Measurements from ENCODE around the gene VAPB.
"Not testable (repeated sequence)": the region's sequence is repeated elsewhere in the genome, so short reads cannot be mapped to it uniquely, and the experiment has no call there.

VAPB gene, protein sequence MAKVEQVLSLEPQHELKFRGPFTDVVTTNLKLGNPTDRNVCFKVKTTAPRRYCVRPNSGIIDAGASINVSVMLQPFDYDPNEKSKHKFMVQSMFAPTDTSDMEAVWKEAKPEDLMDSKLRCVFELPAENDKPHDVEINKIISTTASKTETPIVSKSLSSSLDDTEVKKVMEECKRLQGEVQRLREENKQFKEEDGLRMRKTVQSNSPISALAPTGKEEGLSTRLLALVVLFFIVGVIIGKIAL

DNA sequence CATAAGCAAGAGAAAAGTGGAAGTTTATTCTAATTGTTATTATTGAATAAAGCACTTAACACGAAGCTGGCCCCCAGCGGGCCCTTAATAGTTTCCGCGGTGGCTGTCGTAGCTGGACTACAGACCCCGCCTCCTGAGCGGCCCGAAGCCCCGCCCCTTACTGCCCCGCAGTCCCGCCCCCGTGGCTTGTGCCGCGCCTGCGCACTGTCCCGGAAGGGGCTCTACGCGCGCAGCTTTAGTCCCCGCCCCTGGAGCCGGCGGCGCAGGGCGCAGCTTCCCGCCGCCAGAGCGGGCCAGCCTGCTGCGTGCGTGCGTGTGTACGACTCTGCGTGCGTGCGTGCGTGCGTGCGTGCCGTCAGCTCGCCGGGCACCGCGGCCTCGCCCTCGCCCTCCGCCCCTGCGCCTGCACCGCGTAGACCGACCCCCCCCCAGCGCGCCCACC is at the start of gene VAPB:
VAPB (plus strand) TSS at position 348 of the 442 bp plus-strand sequence. CDS start 231 bp downstream, outside the sequence.
- DNase-seq: peak; percentile 97

DNA sequence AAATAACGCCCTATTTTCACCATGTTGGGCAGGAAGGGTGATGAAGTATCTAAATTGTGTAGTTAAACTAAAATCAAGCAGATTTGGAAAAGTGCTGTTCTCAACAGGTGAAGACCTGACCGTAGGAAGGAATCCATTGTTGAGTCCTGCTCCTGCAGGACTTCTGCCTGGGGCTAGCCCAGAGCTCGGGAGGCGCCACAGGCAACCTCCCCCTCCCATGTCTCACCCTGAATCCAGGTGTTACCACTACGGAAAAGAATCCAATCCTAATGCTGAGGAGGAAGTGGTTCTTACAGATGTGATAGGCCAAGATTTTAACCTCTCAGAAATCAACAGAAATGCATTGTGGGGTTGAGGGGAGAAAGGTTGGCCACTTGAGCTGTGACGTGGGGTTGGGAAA is 49.3 kb upstream of the VAPB start:
- no peak for DNase-seq

DNA sequence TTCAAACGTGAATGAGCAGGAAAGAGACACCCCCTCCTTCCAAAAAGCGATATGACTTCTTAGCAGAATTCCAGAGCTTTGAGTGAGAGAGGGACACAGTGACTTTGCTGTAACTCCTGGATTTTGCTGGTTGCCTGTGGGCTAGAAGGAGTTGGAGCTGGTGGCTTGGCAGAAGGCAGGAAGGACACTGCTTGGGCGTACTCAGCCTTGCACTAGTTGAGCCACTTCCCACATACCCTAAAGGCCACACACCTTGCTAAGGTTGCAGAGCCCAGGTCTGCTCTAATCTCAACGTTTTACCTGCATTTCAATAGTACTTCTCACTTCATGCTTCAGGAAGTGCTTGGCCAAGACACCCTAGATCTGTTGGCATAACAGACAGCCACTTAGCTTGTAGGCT is 48.9 kb upstream of the VAPB start:
- DNase-seq: no peak

DNA sequence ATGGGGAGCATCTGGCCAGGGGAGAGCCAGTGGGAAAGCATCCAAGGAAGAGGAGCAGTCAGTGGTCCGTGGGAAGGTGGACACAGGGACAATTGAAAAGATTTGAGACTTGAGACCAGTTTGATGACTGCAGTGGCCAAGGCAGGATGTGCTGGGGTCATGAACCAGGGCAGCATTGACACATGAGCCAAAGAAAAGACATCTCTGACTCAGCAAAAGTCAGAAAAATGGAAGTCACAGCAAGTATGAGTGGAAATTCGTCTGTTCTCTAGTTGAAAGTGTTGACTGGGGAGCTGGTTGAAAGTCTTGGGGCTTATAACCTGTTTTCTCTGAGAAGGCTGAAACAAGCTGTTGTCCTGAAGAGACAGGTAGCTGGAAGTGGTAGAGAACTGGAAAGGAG is 48.2 kb upstream of the VAPB start:
- DNase-seq: no peak

DNA sequence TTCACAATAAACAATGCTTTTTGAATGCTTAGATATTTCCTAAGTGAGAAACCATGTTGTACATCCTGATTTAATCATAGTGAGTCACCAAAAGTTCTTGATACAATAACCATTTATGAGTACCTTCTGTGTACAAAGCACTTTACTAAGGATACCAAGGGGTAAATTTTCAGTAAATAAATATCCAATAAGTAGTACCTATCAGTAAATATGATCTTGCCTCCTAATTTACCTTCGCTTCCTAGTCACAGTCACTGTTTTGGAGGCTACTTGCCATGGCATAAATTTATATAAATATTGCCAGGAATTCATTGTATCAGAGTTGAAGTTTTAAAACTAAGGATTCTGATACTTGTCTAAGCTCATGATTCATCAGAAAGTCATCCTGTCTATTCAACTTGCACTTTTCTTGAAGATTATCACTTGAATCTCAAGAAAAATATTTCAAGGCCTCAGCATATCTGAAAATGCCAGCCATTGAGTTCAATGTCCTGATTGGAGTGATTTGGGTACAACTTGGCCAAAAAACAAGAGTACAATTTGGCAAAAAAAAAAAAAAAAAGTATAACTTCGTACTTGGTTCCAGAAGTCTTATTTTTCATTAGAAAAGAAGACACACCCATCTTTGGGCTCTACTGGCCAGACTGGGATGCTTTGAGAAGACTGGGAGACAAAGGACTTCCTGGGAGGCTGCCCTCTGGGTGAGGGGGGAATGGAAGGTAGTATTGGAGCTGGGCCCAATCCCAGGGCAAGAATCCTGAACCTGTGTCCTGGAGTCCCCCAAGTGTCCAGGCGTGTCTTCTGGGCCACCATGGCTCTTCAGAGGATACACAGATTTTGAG is 46.7 kb upstream of the VAPB start:
- DNase-seq: no peak

DNA sequence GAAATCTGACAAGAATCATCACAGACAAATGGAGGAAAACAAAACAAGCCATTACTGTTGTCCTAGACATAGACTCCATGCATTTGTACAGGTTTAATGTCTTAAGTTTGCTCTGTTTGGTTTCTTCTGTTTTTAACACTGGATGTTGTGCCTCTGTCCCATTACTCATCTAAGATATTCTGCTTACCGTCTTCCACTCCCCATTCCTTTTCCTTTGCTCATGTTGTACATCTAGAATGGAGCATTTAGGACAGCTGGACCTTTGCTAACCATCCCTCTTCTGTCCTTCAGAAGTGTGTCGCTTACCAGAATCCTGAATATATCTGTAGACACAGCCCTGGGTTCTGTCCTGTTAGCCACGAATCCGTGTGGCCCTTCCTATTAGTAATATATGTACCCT is 44.3 kb upstream of the VAPB start:
- no peak for DNase-seq

DNA sequence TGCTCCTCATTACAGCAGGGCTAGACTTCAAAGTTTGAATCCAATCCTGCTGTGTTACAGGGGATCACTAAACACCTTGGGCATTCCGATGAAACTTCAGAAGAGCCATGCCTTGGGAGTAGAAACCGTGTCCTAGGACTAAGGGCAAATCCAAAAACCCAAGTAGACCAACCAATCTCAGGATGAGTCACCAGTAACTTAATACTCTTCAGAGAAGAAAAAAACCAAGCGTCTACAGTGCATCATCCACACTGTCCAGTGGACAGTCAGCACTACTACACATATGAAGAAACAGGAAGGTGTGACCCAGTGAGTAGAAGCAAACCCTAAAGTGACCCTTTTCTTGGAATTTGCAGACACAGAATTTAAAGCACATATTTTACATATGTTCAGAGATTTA is 39.5 kb upstream of the VAPB start:
- DNase-seq: peak; percentile 14

DNA sequence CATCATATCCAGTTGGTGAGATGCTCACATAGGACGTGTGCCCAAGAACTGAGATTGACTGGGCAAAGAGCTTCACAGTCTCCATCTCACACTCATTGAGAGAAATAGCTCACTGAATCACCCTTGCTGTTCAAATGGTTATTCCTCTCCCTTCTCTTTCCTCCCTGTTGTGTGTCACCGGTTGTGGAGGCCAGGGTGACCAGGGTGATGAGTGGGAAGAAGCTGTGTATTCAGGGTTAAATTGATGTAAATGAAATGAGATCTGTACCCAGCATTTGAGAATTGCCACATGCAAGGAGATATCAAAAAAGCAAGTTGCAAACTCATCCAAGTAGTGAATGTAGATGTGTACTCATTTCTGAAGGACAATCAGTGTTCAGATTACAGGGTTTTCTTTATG is 36.6 kb upstream of the VAPB start:
- peak; percentile 45 for DNase-seq

DNA sequence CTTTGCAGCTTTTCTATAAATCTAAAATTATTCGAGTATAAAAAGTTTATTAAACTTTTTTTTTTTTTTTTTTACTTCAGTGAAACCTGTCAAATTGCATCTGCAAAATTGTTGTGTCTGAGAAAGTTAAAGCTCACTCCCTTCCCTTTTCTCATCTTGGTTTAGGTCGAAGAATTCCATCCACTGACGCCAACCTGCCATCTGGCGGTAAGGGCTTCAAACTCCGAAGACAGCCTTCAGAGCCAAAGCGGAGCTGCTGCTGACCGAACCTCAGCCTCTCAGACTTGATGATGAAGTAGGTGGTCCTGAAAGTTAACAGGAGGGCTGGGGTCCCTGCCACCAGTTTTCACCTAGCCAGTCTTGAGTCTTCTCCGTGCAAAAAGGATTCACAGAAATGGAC is 29.6 kb upstream of the VAPB start:
- DNase-seq: no peak

DNA sequence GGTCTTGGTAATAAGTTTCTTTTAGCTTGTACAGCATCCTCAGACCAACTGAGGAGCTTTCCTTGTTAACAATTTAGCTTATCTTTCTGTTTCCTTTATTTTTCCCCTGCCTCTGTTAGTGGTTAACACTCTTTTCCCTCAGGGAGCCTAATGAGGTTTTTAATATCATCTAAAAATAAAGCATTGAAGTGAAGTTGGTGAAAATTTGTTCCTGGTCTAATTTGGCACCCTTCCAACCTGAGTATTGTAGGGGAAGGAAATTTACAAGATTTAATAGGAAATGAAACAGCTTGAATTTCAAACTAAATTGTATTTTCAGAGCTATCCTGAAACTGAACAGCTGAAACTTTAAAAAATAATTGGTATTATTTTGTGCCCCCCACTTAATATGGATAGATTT is 28.1 kb upstream of the VAPB start:
- DNase-seq: no peak

DNA sequence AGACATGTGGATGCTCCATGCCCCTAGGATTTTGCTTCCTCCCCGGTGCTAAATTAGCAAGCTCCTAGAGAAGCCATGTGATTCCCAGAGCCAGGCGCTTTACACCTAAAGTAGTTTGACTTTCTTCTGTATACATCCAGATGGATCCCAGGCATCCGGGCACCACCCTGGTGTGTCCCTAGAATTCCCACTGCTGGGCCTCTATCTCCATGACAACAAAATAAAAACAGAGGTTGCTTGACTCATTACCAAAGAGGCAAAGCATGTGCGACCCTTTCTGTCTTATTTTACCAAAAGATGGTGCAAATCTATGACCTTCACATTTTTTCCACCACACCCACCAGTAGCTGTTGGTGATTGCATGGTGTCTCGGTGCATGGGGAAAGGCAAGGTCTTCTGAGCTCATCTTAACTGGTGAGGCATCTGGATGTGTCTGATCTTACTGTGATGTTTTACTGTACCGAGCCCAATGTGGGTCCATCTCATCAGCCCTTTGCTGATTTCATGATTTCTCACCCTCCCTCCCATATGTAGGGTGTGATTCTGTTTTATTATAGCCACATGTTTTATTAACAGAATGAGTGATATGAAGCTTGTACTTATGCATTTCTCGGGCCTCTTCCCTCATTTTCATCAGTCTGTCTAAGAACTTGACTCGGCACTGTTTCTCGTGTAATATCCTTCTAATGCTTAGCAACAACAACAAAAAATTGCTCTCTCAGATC is 27.4 kb upstream of the VAPB start:
- no peak for DNase-seq

DNA sequence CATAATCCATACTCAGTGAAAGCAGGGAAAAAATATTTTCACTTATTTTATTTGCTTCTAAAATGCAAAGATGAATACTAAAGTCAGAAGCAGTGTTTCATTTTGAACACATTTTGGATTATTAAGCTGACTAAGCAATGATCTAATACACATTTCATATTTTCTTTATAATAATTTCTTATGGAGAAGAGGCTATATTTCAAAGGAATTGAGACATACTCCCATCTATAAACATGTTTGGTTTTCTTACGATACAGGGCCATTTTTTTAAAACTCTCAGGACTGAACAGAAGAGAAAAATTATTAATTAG is 26.9 kb upstream of the VAPB start:
- DNase-seq: no peak

DNA sequence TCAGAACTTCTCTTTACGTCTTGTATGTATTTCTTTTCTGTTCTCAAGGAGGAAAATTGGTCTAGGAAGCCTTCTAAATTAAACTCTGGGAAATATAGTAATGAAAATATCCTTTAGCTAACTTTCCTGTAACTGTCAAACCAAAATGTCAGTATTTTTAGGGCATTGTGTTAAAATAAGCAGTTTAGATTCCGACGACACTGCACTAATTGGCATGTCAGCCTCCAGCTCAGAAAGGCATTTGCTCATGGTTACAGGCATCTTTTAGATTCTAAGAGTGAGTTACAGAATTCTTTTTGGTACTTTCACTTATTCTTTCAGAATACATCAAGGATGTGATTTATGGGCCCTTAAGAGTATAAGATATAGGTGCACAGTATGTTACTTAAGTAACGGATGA is 26.1 kb upstream of the VAPB start:
- DNase-seq: no peak

DNA sequence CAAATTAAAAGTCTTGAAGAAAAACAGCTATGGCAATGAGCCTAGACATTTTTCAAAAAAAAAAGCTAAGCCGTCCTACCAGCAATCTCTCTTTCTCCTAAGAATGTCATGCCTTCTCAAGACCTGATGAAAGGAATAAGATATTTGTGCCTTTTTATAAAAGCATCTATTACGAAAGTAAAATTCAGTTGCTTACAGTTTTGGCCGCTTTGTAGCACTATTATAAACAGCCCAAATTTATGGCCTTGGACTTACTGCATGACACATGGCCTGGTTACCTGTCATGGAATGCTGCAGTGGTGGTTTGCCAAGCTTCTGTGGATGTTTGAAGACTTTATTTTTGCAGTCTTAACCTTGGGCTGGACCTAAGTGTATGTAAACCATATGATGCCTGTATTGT is 22.2 kb upstream of the VAPB start:
- DNase-seq: no peak

DNA sequence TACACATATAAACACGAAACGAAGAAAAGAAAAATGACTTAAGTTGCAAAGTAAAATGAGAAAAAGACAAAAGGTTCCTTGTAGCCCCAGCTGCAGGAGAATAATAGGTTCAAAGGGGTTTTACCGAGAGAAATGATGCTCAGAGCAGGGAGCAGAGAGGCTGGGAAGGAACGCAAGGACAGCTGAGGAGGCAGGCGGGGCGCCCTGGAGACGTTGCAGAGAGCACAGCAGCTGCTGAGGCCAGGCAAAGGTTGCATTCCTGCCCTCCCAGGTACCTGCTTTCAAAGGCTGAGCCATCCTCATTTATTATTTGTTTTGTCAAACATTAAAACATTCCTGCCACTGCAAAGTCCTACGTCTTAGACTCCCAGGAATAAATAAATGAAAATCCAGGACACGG is 16.2 kb upstream of the VAPB start:
- DNase-seq: no peak

DNA sequence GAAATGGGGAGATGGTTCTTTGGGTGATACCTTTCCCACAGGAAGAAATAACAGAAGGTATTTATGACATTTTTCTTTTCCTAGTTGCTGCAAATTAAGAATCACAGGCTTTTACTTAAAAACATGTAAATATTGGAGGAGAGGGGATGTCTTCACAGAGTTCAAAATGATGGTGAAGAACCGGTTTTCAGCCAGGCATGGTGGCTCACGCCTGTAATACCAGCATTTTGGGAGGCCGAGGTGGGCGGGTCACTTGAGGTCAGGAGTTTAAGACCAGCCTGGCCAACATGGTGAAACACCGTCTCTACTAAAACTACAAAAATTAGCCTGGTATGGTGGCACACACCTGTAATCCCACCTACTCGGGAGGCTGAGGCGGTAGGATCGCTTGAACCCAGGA is 15.7 kb upstream of the VAPB start:
- DNase-seq: not testable (repeated sequence)

DNA sequence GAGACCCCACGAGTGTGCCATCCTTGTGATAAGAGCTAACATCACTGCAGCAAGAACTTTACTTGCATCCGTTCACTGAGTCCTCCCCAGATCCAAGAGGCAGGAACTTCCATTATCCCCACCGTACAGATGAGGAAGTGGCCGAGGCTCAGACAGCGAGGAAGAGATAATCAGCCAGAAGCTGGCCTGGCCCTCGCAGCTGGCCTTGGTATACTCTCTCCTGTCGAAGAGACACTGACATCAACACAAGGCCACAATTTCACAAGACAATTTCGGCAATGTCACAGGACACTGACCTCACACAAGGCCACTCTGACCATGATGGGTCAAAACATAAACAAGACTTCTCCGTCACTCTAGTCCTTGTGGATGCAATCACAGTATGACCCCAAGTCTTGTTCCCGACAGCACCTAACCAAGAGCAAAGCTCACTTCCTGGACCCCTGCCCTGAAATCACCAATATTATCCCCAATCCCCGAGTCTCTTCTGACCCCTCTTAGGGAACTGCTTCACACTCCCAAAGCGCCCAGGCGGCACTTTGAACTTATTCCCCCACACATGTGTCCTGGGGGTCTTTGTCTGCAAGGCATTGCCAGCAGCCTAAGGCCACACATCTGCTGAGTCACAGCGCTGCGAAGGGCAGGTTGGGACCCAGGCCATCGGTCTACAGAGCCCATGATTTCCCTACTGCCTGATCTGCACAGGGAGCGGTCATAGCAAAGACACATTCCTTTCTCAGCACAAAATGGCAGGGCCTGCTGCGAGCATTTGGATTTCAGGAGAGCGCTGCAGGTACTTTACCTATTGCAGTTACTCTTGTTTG is 14.8 kb upstream of the VAPB start:
- no peak for DNase-seq

DNA sequence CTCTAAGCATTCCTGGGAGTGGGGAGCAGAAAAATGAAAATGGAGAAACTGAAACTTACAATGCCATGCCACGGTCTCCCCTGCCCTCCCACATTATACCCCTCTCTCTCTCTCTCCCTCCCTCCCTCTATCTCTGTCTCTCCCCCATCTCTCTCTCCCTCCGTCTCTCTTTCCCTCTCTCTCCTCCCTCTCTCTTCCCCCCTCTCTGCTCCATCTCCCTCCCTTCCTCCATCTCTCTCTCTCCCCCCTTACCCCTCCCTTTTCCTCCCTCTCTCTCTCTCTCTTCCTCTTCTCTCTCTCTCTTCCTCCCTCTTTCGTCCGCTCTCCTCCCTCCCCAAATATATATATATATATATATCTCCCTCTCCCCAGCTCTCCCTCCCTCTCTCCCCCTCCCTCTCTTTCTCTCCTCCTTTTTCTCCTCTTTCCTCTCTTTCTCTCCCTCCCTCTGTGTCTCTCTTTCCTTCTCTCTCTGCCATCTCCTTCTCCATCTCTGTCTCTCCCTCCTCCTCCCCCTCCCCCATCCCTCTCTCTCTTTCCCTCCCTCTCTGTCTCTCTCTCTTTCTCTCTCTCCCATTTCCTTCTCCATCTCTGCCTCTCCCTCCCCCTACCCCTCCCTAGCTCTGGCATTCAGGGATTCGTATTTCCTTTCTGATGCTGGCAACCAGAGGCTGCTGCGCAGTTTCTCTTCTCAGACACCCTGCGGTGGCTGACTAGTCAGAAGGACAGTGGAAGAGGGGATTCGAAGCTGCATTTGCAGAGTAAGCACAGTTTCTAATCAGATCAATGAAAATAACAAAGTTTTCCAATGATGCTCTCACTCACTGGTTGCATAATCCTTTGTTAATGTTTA is 13.9 kb upstream of the VAPB start:
- no peak for DNase-seq

DNA sequence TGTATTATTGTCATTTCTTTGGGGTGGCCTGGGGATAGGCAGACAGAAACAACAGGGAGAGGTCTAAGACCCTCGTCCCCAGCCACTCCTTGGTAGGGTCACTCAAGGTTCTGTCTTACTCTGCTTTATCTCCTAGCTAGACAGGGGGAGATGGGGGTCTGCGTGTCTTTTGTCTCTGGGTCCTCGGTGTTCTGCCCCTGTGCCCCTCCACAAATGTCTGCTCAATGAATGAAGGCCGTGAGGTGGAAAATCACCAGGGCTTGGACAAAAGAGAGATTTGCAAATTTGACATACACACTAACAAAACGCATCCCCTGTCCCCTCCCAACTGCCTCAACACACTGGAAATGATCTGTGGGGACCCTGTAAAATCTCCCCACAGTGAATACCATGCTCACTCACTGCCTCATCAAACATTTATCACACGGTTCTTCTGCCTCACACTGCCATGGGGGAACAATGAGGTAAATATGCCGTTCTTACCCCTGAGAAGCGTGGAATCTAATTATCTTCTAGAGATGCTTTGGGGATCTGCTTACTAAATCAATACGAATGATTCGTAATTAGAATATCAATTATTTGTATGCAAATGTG is 13.2 kb upstream of the VAPB start:
- DNase-seq: no peak

DNA sequence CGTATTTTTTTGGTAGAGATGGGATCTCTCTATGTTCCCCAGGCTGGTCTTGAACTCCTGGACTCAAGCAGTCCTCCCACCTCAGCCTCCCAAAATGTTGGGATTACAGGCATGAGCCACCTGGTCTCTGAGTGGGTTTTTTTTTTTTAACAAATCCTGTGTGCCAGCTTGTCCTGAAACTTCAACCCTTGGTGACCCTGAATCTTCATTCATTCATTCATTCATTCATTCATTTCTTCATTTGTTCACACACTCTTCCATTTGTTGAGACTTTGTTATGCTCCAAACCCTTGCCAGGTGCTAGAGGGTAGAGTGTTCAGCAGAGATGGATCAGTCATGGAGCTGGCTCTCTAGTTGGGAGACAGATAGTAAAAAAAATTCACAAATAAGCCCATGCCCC is 12.0 kb upstream of the VAPB start:
- no peak for DNase-seq

DNA sequence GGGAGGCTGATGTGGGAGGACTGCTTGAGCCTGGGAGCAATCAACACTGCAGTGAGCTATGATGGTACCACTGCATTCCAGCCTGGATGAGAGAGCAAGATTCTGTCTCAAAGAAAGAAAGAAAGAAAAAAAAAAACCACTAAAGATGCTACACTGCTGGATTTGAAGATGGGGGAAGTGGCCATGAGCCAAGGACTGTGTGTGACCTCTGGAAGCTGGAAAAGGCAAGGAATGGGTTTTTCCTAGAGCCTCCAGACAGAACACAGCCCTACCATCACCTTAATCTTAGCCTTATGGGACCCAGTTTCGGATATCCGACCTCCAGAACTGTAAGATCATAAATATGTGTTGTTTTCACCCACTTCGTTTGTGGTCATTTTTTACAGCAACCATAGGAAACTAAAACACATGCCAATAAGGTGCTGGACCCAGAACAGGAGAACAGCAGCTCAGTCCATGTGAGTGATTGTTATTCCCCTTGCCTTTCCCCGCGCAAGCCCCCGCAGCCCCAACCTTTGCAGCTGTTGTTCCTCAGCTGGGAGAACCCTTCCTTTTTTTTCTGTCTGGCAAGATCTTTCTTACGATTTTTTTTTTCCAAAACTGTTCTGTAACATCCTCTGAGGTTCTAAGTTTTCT is 11.1 kb upstream of the VAPB start:
- DNase-seq: no peak
